Suprapubic skin (tissue), 4 donors: ENCODE data around the gene SYNRG.

Experiments used
- EP300 ChIP-seq: sonication (generic); formaldehyde crosslinking; IDR thresholded peaks from one replicate; pipeline ENCODE4 v1.6.1; 2017; ENCODE audit warnings: antibody characterized with exemption
- POLR2A ChIP-seq, 2 donors: fragments of 450-650 bp; IDR thresholded peaks; one replicate each; pipeline ENCODE4 v1.6.1; 2017; ENCODE audit warnings: antibody characterized with exemption in 2 of 2, mild to moderate bottlenecking in 2 of 2, moderate library complexity in 2 of 2
- POLR2AphosphoS5 ChIP-seq, 3 donors: sonication (generic); formaldehyde crosslinking; IDR thresholded peaks; one replicate each; pipeline ENCODE4 v1.6.1; 2017; ENCODE audit warnings: antibody characterized with exemption in 3 of 3
- TF ChIP-seq, protein P1 (sequence below), 2 donors: fragments of 200-600 bp in 1 of 2; fragments of 450-650 bp in 1 of 2; sonication (generic) in 1 of 2; IDR thresholded peaks; one replicate each; pipeline ENCODE4 v1.5.1; 2016 to 2019; ENCODE audit warnings: antibody characterized with exemption in 2 of 2, mild to moderate bottlenecking in 1 of 2, moderate library complexity in 1 of 2

DNA sequence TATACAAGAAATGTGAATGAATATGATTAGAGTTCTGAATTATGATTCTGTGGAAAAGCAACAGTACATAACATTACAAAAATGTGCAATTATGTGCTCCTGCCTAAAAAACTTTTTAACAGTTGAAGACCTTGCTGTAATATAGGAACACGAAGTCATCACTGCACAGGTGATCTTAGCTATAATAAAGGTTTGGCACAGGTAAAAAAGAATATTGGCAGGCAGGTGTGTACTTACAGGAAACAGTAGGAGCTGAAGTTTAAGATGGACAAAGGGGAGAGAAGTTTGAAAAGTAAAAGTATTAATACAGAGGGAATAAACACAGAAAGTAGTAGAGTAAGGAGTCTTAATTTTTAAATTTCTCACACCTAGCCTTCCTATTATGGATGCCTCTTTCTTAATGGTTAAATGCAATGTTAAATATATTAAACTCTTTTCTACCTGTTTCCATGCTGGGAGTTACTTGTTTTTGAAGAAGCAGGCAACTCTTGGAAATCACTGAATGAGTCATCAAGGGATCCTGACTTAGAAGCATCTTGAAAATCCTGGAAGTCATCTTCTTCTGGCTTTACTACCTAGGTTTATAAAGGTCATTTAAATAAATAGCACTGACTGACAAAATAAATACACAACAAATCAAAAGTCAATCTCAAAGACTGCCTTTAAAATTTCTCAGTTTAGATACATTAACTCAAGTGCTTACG is 40.7 kb downstream of the SYNRG start:
- TF ChIP-seq, protein P1, sequence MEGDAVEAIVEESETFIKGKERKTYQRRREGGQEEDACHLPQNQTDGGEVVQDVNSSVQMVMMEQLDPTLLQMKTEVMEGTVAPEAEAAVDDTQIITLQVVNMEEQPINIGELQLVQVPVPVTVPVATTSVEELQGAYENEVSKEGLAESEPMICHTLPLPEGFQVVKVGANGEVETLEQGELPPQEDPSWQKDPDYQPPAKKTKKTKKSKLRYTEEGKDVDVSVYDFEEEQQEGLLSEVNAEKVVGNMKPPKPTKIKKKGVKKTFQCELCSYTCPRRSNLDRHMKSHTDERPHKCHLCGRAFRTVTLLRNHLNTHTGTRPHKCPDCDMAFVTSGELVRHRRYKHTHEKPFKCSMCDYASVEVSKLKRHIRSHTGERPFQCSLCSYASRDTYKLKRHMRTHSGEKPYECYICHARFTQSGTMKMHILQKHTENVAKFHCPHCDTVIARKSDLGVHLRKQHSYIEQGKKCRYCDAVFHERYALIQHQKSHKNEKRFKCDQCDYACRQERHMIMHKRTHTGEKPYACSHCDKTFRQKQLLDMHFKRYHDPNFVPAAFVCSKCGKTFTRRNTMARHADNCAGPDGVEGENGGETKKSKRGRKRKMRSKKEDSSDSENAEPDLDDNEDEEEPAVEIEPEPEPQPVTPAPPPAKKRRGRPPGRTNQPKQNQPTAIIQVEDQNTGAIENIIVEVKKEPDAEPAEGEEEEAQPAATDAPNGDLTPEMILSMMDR (IDR thresholded peaks at IDR 0.05), result no peak
- TF ChIP-seq EP300 (no peak), POLR2AphosphoS5 (IDR thresholded peaks at IDR 0.05) (no peak), POLR2A (IDR thresholded peaks at IDR 0.05) (no peak)
